ENCODE results near the gene DZIP1.

- TF ChIP-seq ZFP30 (CRISPR knock-in tag; IDR thresholded peaks at IDR 0.05) (no peak), PATZ1 (CRISPR knock-in tag; IDR thresholded peaks at IDR 0.05; ENCODE audit: borderline replicate concordance) (no peak), GLIS3 (CRISPR knock-in tag; IDR thresholded peaks at IDR 0.05) (no peak), CREB5 (CRISPR knock-in tag; IDR thresholded peaks at IDR 0.05; ENCODE audit: low read depth) (no peak), TCF4 (CRISPR knock-in tag; IDR thresholded peaks at IDR 0.05; ENCODE audit: borderline replicate concordance) (no peak)
These were observed 91.7 kb downstream of the DZIP1 start, which contains the start of gene CLDN10 for GRCh38 chr13:95552539-95553441.
